Endothelial cell (in vitro differentiated cells): Measurements from ENCODE around the gene SFXN3. TPM values are rescaled to one million over a fixed set of nuclear protein-coding genes. Genes with fewer than 3 reads are reported as not detected.

ENCODE experiments used
- DNase-seq: peaks from one replicate; pipeline ENCODE4 v3.0.0; 2021; ENCODE audit warnings: low spot score
- H3K27ac Mint-ChIP-seq: one replicate; pipeline ENCODE4 v1.8.0; 2021; ENCODE audit warnings: mixed read lengths, inconsistent platforms; ENCODE audit not compliant: unreplicated experiment
- H3K27me3 Mint-ChIP-seq: one replicate; pipeline ENCODE4 v1.8.0; 2021; ENCODE audit warnings: mild to moderate bottlenecking, moderate library complexity, mixed read lengths, inconsistent platforms; ENCODE audit not compliant: unreplicated experiment
- H3K36me3 Mint-ChIP-seq: one replicate; pipeline ENCODE4 v1.8.0; 2021; ENCODE audit warnings: mild to moderate bottlenecking, low read depth, mixed read lengths, inconsistent platforms; ENCODE audit not compliant: unreplicated experiment
- H3K4me1 Mint-ChIP-seq: one replicate; pipeline ENCODE4 v1.8.0; 2021; ENCODE audit warnings: mild to moderate bottlenecking, mixed read lengths, inconsistent platforms; ENCODE audit not compliant: unreplicated experiment
- H3K4me3 Mint-ChIP-seq: one replicate; pipeline ENCODE4 v1.8.0; 2021; ENCODE audit warnings: mild to moderate bottlenecking, mixed read lengths, inconsistent platforms; ENCODE audit not compliant: unreplicated experiment
- H3K9me3 Mint-ChIP-seq: one replicate; pipeline ENCODE4 v1.8.0; 2021; ENCODE audit warnings: mixed read lengths, inconsistent platforms; ENCODE audit not compliant: unreplicated experiment
- total RNA-seq: library from RNA; stranded (reverse); fragmentation: NEBNext Ultra II Directional; extraction: Animal tissue kit (Norgen Biotek cat#: 25700); gene quantifications from one replicate; pipeline ENCODE4 v1.2.1, GENCODE V29; 2021; ENCODE audit not compliant: unreplicated experiment
- TF ChIP-seq, protein P1 (sequence below): fragments of 200-600 bp; sonication (generic); IDR thresholded peaks from one replicate; pipeline ENCODE4 v1.5.0; 2021; ENCODE audit warnings: antibody characterized with exemption; ENCODE audit not compliant: unreplicated experiment

Gene SFXN3
- total RNA-seq, 1 donor from 2014 or later = 27.1 TPM

DNA sequence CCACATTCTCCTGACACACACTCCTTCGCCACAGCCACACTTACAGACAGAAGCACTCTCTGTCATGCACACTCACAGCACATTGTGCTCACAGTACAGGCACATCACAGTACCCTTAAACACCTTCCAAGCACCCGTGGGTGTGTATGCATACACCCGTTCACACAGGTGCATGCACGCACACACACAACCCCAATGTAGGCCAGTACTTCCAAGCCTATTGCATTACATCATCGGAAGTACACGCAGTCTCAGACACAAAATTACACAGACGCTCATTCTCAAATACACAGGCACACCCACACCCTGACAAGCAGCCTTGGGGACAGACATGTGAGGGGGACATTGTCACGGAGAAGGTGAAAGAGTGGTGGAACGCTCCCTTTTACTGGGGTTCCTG, 41.9 kb downstream of the SFXN3 start:
- peaks cover 9% of the 10 kb centered on the region for H3K27me3 Mint-ChIP-seq
- no peak overlapping the region for H3K4me3 Mint-ChIP-seq
- DNase-seq = no peak
- no peaks in the 10 kb centered on the region for H3K9me3 Mint-ChIP-seq
- H3K36me3 Mint-ChIP-seq = no peaks in the 10 kb centered on the region
- TF ChIP-seq, protein P1, sequence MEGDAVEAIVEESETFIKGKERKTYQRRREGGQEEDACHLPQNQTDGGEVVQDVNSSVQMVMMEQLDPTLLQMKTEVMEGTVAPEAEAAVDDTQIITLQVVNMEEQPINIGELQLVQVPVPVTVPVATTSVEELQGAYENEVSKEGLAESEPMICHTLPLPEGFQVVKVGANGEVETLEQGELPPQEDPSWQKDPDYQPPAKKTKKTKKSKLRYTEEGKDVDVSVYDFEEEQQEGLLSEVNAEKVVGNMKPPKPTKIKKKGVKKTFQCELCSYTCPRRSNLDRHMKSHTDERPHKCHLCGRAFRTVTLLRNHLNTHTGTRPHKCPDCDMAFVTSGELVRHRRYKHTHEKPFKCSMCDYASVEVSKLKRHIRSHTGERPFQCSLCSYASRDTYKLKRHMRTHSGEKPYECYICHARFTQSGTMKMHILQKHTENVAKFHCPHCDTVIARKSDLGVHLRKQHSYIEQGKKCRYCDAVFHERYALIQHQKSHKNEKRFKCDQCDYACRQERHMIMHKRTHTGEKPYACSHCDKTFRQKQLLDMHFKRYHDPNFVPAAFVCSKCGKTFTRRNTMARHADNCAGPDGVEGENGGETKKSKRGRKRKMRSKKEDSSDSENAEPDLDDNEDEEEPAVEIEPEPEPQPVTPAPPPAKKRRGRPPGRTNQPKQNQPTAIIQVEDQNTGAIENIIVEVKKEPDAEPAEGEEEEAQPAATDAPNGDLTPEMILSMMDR = no peak
- peaks cover 8% of the 10 kb centered on the region for H3K4me1 Mint-ChIP-seq
- no peak overlapping the region for H3K27ac Mint-ChIP-seq

DNA sequence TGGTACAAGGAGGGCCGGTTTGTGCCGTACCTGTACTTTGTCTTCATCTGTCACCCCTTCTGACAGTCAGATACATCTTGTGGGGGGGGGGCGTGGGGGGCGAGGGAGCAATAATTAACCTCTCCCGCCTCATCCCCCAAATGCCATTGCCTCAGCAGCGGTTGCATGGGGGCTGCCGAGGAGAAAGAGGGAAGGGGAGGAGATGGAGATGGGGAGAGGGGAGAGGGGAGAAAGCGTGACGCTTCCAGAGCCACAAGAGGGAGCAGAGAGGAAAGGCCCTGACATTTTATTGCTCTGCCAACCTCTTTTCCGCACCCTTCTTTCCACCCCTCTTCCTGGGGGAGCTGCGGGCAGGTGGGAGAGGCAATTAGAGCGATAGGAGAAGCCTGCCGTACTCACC, 42.6 kb downstream of the SFXN3 start:
- Mint-ChIP-seq H3K4me3 (no peak overlapping the region), H3K9me3 (no peaks in the 10 kb centered on the region)

DNA sequence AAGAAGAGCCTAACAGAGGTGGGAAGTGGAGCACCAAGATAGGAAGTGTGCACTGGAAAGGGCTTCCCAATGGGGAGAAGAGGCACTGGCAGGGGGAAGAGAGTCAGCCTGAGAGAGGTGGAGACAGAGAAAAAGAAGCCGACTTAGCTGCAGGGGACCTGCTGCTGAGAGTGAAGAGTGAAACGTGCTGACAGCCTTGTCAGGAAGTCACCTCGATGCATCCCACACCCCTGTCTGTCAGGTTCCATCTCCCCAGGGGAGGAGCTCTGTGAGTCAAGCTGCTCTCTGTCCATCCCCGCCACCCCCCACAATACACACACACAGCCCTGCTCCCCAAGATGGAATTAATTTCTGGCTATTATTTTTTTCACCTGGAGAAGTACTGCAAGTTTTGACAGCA, 44.7 kb downstream of the SFXN3 start:
- Mint-ChIP-seq H3K9me3 (no peaks in the 10 kb centered on the region), H3K27ac (no peak overlapping the region), H3K36me3 (no peaks in the 10 kb centered on the region), H3K4me1 (peaks cover 10% of the 10 kb centered on the region), H3K27me3 (peaks cover 9% of the 10 kb centered on the region), H3K4me3 (no peak overlapping the region)
- TF ChIP-seq, protein P1 = no peak
- DNase-seq = no peak

More for the DNA sequence above, 42.6 kb downstream of the SFXN3 start:
- H3K27me3 Mint-ChIP-seq = peaks cover 9% of the 10 kb centered on the region
- H3K36me3 Mint-ChIP-seq = no peaks in the 10 kb centered on the region
- TF ChIP-seq, protein P1 = no peak
- no peak overlapping the region for H3K27ac Mint-ChIP-seq
- DNase-seq = no peak
- peaks cover 8% of the 10 kb centered on the region for H3K4me1 Mint-ChIP-seq

DNA sequence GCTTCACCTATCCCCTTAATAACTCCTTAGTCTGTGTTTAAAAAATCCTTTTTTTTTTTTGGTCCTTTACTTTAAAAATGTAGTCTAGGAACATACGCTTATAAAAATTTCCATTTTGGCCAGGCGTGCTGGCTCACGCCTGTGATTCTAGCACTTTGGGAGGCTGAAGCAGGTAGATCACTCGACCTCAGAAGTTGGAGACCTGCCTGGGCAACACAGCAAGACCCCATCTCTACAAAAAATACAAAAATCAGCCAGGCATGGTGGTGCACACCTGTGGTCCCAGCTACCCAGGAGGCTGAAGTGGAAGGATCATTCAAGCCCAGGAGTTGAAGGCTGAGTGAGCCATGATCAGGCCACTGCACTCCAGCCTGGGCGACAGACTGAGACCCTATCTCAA, 45.6 kb downstream of the SFXN3 start:
- no peaks in the 10 kb centered on the region for H3K36me3 Mint-ChIP-seq
- DNase-seq = no peak
- TF ChIP-seq, protein P1 = no peak
- H3K4me3 Mint-ChIP-seq = no peak overlapping the region
- H3K27me3 Mint-ChIP-seq = peaks cover 12% of the 10 kb centered on the region
- no peak overlapping the region for H3K27ac Mint-ChIP-seq
- H3K9me3 Mint-ChIP-seq = no peaks in the 10 kb centered on the region
- H3K4me1 Mint-ChIP-seq = peaks cover 12% of the 10 kb centered on the region

DNA sequence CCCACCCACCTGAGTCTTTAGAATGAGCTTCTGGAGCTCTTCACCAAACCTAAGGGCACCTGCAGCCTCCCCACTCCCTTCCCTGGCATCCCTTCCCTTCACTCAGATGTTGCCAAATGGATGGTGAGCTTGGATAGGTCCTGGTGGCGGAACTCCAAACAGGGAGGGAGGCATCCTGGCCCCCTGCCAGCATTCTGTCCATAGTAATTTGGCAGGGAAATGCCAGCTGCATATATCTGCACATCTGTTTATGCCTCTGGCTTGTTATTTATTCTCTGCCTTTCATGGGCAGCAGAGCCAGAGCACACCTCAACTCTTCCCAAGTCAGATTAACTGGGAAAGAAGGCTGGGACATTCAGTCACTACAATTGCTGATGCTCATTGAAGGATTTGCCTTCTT, 48.8 kb downstream of the SFXN3 start:
- H3K36me3 Mint-ChIP-seq = no peaks in the 10 kb centered on the region
- H3K4me1 Mint-ChIP-seq = peaks cover 8% of the 10 kb centered on the region
- H3K27me3 Mint-ChIP-seq = peaks cover 9% of the 10 kb centered on the region
- DNase-seq = no peak
- H3K27ac Mint-ChIP-seq = no peak overlapping the region
- no peaks in the 10 kb centered on the region for H3K9me3 Mint-ChIP-seq
- TF ChIP-seq, protein P1 = no peak
- no peak overlapping the region for H3K4me3 Mint-ChIP-seq
